Measurements from ENCODE around the gene KCNMB3.

DNA sequence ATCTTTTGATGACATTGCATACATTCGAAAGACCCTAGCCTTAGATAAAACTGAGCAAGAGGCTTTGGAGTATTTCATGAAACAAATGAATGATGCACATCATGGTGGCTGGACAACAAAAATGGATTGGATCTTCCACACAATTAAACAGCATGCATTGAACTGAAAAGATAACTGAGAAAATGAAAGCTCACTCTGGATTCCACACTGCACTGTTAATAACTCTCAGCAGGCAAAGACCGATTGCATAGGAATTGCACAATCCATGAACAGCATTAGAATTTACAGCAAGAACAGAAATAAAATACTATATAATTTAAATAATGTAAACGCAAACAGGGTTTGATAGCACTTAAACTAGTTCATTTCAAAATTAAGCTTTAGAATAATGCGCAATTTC, 16.7 kb downstream of the KCNMB3 start:
- TF ChIP-seq, protein P1, sequence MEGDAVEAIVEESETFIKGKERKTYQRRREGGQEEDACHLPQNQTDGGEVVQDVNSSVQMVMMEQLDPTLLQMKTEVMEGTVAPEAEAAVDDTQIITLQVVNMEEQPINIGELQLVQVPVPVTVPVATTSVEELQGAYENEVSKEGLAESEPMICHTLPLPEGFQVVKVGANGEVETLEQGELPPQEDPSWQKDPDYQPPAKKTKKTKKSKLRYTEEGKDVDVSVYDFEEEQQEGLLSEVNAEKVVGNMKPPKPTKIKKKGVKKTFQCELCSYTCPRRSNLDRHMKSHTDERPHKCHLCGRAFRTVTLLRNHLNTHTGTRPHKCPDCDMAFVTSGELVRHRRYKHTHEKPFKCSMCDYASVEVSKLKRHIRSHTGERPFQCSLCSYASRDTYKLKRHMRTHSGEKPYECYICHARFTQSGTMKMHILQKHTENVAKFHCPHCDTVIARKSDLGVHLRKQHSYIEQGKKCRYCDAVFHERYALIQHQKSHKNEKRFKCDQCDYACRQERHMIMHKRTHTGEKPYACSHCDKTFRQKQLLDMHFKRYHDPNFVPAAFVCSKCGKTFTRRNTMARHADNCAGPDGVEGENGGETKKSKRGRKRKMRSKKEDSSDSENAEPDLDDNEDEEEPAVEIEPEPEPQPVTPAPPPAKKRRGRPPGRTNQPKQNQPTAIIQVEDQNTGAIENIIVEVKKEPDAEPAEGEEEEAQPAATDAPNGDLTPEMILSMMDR (IDR thresholded peaks at IDR 0.05; ENCODE audit: low read length) = no peak
- no peak for TF ChIP-seq EZH2 (IDR thresholded peaks at IDR 0.05; ENCODE audit: borderline replicate concordance, low read length)
